GM19023 (cell line): ENCODE results near the gene AP2S1.
"Not testable (repeated sequence)": the region's sequence is repeated elsewhere in the genome, so short reads cannot be mapped to it uniquely, and the experiment has no call there.

Experiments used
- ATAC-seq: cut with Tn5 transposase; IDR thresholded peaks from one replicate; pipeline ENCODE4 v1.9.1; 2021; ENCODE audit warnings: mild to moderate bottlenecking, moderate library complexity; ENCODE audit not compliant: unreplicated experiment

AP2S1 gene

GRCh38 chr19:46850228-46851203 lies at the start of gene AP2S1:
Gene AP2S1, minus strand, starts transcription at chr19:46850846. Its CDS starts 80 bp downstream, at chr19:46850766.
- peak; percentile 91 for ATAC-seq

GRCh38 chr19:46900341-46900740 lies 49.7 kb upstream of the AP2S1 start:
- no peak for ATAC-seq

GRCh38 chr19:46898731-46899130 lies 48.1 kb upstream of the AP2S1 start:
- ATAC-seq: no peak

- ATAC-seq: no peak
These were observed 45.6 kb upstream of the AP2S1 start for GRCh38 chr19:46896076-46896794.

- ATAC-seq: no peak
These were observed 41.9 kb upstream of the AP2S1 start for GRCh38 chr19:46892252-46893179.

- ATAC-seq: no peak
These were observed 40.0 kb upstream of the AP2S1 start for GRCh38 chr19:46890423-46891170.

GRCh38 chr19:46887240-46887782 lies 36.7 kb upstream of the AP2S1 start:
- no peak for ATAC-seq

GRCh38 chr19:46886546-46887239 lies 36.0 kb upstream of the AP2S1 start:
- ATAC-seq: no peak

- no peak for ATAC-seq
These were observed 34.8 kb upstream of the AP2S1 start for GRCh38 chr19:46885411-46885810.

GRCh38 chr19:46882751-46883150 lies 32.1 kb upstream of the AP2S1 start:
- not testable (repeated sequence) for ATAC-seq

- ATAC-seq: no peak
These were observed 31.4 kb upstream of the AP2S1 start for GRCh38 chr19:46882034-46882433.

- ATAC-seq: no peak
These were observed 30.4 kb upstream of the AP2S1 start for GRCh38 chr19:46881092-46881491.

GRCh38 chr19:46880431-46880830 lies 29.8 kb upstream of the AP2S1 start:
- no peak for ATAC-seq

GRCh38 chr19:46878613-46879375 lies 28.1 kb upstream of the AP2S1 start:
- no peak for ATAC-seq

GRCh38 chr19:46875657-46876056 lies 25.0 kb upstream of the AP2S1 start:
- ATAC-seq: no peak

GRCh38 chr19:46875234-46875633 lies 24.6 kb upstream of the AP2S1 start:
- ATAC-seq: no peak

- no peak for ATAC-seq
These were observed 22.3 kb upstream of the AP2S1 start for GRCh38 chr19:46872967-46873366.

GRCh38 chr19:46871173-46871572 lies 20.5 kb upstream of the AP2S1 start:
- ATAC-seq: not testable (repeated sequence)
